GM19035 (cell line): Measurements from ENCODE around the gene TPTE2.
"Not testable (repeated sequence)": the region's sequence is repeated elsewhere in the genome, so short reads cannot be mapped to it uniquely, and the experiment has no call there.

ENCODE experiments used
- ATAC-seq: cut with Tn5 transposase; IDR thresholded peaks from one replicate; pipeline ENCODE4 v1.9.1; 2021; ENCODE audit not compliant: unreplicated experiment

TPTE2 gene

DNA sequence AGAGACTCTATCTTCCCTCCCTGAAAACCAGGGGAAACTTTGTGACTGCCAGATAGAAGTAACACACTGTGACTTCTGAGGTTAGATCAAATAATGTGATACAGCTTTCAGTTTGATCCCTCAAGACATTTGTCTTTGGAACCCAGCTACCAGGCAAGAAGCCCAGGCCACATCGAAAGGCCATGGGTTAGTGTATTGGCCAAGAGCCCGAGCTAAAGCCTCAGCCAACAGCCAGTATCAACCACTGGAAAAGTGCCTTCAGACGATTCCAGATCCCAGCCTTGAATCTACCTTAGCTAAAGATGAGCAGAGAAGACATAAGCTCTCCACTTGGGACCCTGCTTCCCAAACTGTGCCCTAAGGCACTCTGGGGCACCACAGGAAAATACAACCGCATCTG lies 10.9 kb upstream of the TPTE2 start:
- ATAC-seq = no peak

DNA sequence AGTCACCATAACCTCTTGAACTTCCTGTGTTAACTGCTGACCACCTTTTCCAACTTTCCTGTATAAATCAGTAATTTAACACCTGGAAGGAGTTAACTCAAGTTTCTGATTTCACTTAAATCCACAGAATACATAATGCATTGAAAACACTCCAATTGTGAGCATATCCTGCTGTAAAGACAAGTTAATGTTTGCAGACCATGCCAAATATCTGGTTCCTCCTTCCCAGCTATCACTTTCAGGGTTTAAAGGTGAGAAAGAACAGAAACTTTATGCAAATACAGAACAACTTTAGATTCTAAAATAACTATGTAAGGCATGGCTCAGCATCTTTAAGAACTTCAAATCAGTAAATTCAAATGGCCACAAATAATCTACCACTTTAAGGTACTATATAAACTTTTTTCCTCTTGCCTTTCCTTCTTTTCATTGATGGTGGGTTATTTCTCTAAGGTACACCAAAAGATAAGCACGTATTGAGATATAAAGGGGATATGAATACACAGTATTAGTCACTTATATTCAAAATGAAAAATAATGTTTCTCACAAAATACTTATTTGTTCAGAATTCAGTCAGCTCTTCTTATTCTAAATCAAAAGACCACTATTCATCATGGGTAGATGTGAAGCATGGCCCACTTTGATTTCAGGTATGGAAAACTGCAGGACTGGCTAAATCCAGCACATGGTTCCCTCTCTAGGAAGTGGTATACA lies 6.6 kb upstream of the TPTE2 start:
- ATAC-seq = peak; percentile 61

DNA sequence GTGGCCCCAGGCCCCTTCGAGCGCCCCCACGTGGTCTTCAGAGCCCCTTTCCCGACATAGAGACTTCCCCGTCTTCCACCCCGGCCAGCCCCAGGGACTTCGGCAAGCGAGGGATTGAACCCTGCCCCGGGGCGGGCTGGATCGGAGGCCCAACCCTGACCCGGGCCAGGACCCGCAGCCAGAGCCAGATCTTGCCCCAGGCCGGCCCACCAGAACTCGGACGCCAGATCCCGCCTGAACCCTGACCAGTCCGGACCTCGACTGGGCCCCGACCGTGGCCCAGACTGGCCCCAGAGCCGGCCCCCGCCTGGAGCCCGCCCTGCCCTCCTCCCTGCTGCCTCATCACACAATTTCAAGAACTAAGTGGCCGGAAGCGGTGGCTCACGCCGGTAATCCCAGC lies 253 bp upstream of the TPTE2 start:
- ATAC-seq = no peak

DNA sequence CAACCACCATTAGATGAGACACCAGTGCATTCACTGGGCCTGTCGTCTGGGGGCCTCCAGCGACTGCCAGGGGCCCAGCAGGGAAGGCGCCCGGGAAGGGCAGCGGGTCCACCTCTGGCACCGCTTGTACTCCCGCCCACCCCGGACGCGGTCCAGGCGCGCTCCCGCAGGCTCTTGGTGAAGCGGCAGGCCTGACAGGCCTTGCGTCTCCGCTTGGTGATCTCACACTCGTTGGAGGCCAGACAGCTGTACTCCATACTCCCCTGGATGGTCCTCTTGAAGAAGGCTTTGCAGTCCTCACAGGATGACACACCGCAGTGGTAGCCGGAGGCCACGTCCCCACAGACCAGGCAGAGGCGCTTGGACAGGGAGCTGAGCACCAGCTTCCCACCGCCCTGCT lies 660 bp downstream of the TPTE2 start:
- not testable (repeated sequence) for ATAC-seq

DNA sequence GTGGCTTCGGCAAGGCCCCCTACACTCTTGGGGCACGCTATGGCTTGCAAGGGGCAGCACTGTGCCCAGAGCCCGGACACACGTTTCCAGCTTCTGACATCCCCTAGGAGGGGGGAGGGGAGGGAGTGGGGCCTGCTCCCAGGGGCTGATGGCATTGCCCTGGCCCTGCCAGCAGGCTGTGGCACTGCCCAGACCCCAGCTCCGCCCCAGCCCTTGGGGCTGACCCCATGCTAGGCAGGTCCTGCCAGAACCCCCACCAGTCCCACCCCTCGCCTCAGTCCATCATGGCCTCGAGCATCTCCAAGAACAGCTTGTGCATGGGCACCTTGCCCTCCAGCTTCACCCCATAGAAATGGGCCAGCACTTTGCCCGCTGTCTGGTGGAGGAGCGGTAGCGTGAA lies 1.6 kb downstream of the TPTE2 start:
- not testable (repeated sequence) for ATAC-seq

DNA sequence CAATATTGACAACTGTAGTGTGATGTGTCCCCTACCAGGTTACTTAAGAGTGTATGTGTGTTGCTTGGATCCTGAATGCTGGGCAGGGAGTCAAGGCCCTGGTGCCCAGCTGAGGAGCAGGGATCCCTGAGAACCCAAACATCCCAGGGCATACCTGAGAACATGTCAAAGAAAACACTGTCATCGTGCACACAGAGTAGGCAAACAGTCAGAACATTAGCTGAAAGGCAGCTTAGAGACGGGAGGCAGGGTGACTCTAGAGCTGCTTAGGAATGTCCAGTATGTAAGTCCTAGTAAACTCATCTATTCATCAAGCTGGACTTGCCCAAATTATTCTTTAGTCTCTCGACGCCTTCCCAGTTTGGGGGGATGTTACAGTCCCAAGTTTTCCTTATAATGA lies 4.0 kb downstream of the TPTE2 start:
- not testable (repeated sequence) for ATAC-seq

DNA sequence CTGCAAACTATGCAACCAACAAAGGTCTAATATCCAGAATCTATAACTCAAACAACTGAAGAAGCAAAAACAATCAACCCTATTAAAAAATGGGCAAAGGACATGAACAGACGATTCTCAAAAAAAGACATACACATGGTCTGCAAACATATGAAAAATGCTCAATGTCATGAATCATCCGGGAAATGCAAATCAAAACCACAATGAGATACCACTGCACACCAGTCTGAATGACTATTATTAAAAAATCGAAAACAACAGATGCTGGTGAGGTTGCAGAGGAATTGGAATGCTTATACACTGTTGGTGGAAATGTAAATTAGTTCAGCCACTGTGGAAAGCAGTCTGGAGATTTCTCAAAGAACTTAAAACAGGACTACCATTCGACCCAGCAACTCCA lies 12.1 kb downstream of the TPTE2 start:
- ATAC-seq = not testable (repeated sequence)

DNA sequence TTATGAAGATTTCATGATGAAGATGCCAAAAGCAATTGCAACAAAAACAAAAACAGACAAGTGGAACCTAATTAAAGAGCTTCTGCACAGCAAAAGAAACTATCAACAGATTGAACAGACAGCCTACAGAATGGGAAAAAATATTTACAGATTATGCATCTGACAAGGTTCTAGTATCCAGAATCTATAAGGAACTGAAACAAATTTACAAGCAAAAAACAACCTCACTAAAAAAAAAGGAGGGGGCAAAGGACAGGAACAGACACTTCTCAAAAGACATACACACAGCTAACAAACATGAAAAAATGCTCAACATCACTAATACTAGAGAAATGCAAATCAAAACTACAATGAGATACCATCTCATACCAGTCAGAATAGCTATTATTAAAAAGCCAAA lies 35.7 kb downstream of the TPTE2 start:
- not testable (repeated sequence) for ATAC-seq

DNA sequence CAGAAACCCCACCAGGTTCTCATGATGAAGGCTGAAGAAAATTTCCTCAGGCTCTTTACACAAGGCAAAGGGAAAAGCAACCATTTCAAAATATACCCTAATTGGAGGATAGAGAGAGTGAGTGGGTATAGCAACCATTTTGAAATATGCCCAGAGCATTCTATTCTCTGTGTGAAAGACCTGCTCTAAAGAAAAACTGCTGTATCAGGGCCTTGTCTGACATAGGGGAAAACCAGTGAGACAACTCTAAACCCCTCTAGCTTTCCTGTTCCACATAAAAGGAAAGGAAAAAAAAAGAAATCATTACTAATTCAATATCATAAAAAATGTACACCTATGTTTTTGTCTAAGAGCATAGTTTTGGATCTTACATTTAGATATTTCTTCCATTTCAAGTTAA lies 42.3 kb downstream of the TPTE2 start:
- ATAC-seq = no peak

DNA sequence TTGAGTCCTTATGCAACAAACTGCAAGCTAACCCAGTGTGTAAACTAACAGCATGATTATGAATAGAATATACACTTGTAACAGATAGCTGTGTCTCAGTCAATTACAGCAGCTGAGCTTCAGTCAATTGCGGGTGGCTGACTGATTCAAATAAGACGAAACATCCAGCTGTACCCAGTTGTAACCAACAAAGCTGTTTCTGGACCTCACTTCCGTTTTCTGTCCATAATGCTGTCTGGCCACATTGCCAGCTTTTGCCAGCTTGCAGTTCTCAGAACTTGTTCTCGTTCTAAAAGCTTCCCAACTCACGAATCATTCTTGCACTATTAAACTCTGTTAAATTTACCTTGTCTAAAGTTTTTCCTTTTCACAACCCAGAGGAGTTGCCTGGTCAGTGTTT lies 53.7 kb downstream of the TPTE2 start:
- ATAC-seq = not testable (repeated sequence)

DNA sequence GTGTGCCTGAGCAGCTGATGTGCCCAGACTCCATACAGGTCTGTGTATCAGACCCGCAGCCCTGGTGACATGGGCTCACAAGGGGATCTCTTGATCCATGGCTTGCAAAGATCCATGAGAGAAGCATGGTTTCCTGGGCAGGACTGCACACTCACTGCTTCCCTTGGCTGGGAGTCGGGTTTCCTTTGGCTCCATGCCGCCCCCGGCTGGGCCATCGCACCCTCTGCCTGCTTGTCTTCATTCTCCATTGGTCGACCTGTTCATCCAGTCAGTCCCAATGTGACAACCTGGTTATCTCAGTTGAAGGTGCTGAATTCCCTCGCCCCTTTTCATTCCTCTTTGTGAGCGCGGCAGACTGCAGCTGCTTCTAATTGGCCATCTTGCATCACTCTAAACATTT lies 101.2 kb downstream of the TPTE2 start:
- ATAC-seq = not testable (repeated sequence)

DNA sequence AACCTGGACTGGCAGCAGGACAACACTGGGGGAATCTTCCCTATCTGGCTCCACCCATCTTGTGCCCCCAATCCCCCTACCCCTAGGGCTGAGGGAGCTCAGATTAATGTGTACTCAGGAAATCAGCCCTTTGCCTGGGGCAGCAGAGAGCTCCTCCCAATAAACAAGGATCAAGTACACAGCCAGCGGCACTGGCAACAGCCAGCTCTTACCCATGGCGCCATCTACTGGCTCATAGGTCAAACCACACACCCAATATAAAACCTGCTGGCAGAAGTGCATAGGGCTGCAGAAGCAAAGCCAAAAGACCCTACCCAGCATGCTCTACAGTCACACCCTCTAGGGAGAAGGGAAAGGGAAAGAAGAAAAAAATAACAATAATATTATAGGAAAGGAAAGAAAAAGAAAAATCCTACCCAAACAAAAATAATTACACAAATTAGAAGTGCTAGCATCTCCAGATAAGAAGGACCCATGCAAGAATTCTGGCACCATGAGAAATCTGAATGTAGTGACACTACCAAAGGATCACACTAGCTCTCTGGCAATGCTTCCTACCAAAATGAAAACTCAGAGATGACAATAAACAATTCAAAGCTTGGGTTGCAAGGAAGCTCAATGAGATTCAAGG lies 122.2 kb downstream of the TPTE2 start:
- ATAC-seq = not testable (repeated sequence)

DNA sequence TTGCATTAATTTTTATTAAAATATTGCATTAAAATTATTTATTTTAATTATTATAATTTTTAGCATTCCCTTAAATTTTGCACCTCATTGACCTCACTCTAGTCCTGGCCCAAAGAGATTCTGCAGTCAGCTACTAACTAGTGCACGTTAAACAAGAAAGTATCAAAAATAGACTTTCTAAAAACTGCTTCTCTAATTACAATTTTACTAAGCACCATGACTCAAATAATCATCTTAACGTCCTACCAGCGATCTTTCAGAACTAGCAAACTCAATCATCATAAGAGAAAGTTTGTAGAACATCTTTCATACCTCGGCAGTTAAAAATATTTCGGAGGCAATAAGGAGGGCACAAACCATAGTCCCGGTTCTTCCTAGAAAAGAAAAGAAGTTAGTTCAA lies 123.6 kb downstream of the TPTE2 start:
- ATAC-seq = not testable (repeated sequence)

DNA sequence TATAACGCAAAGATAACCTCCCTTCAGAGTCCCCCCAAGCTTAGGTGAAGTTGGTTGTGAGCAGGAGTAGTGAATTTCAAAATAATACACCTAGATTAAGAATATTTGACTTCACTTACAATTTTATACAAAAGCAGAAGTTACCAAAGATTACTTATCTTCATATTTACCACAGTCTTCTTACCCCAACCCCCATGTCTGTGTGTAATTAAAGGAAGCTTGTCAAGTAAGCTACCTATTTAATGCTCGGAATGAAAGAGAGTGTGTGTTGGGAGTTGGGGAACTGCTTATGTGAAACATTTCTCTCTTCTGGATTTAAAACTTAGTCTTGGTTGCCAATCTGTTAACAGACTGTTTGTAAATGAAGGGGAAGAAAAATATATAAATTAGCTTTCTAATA lies 139.1 kb downstream of the TPTE2 start:
- not testable (repeated sequence) for ATAC-seq

DNA sequence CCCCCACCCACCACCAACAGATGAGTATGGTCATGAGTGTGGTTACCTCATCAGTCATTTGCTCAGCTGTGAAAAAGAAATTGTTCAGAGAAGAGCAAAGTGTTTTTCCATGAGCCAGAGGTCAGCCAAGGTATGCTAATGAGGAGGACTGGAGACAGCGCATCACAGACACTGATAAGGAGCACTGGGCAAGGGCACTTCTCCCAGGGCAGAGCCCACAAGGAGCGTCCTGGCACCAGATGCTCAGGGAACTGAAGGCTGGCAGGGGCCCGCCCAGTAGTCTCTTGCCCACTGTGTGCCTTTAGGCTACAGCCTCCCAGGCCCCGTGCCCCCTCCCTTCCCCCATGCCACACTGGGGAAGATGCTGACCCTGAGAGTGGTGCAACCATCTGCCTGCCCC lies 148.8 kb downstream of the TPTE2 start:
- ATAC-seq = not testable (repeated sequence)

DNA sequence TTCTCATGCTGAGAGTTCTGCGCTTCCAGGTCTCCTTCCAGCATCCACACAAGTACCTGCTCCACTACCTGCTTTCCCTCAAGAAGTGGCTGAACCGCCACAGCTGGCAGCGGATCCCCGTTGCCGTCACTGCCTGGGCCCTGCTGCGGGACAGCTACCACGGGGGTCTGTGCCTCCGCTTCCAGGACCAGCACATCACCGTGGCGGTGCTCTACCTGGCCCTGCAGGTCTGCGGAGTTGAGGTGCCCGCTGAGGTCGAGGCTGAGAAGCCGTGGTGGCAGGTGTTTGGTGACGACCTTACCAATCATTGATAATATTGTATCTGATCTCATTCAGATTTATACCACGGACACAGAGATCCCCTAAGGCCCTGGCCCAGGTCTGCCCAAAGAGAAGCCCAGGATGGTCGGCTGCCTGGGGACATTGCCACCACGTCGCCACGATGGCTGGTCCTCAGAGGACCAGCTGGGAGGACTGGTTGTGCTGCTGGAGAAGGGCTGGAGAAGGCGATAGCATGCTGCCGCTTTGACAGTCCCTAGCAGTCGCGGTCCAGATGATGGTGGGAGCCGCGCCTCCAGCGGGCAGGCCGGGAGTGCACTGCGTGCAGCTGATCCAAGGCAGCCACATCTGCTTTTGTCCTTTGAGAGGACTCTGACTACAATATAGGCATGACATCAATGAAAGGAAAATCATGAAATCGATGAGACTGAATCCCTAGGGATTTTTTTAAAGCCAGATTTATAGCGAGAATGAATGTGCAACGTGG lies 178.4 kb downstream of the TPTE2 start:
- not testable (repeated sequence) for ATAC-seq

DNA sequence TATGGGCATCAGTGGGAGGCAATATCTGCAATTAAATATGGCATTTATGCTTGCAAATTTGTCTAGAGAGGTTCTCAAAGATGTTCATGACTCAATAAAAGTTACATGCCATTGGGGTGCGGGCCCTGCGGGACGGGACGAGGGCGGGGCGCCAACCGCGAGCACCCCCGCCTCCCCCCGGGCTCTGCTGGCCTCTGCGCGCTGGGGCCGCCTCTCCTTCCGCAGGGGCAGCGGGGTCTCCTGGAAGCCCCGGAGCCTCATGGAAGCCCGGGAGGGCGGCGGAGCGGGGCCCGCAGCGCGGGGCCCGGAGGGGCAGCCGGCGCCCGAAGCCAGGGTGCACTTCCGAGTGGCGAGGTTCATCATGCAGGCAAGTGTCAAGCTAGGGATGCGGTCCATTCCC lies 179.2 kb downstream of the TPTE2 start:
- ATAC-seq = no peak
